Vagina (tissue), 2 donors: ENCODE results near the gene CCSER1.

Experiments used
- CTCF ChIP-seq, 3 experiments: fragments of 450-650 bp in 2 of 3; fragments of 200-600 bp in 1 of 3; sonication (generic) in 1 of 3; IDR thresholded peaks; one replicate each; pipeline ENCODE4 v1.5.1; 2017 to 2019; ENCODE audit warnings: antibody characterized with exemption in 3 of 3, mild to moderate bottlenecking in 2 of 3, moderate library complexity in 2 of 3
- POLR2A ChIP-seq, 2 donors: fragments of 450-650 bp; IDR thresholded peaks; one replicate each; pipeline ENCODE4 v1.6.1; 2017; ENCODE audit warnings: antibody characterized with exemption in 2 of 2, mild to moderate bottlenecking in 2 of 2, moderate library complexity in 2 of 2
- POLR2AphosphoS5 ChIP-seq, 2 donors: sonication (generic); formaldehyde crosslinking; IDR thresholded peaks; one replicate each; pipeline ENCODE4 v1.9.0; 2017; ENCODE audit warnings: antibody characterized with exemption in 2 of 2, mild to moderate bottlenecking in 2 of 2, low read depth in 1 of 2; ENCODE audit not compliant: insufficient read depth in 1 of 2

- no peak for TF ChIP-seq CTCF (IDR thresholded peaks at IDR 0.05)
- TF ChIP-seq POLR2A (IDR thresholded peaks at IDR 0.05): no peak
- TF ChIP-seq POLR2AphosphoS5 (IDR thresholded peaks at IDR 0.05; ENCODE audit: insufficient read depth in 1 of 2, low read depth in 1 of 2): no peak
Measured at GRCh38 chr4:91631335-91631734, 1504.1 kb downstream of the CCSER1 start.
